T-helper 17 cell (primary cell): Measurements from ENCODE around the gene KRT86. TPM values are rescaled to one million over a fixed set of nuclear protein-coding genes. Genes with fewer than 3 reads are reported as not detected.
"Not testable (repeated sequence)": the region's sequence is repeated elsewhere in the genome, so short reads cannot be mapped to it uniquely, and the experiment has no call there.

Source experiments
- ATAC-seq: fragments of 150-1000 bp; cut with Tn5 transposase; 2 replicates; pipeline ENCODE4 v1.10.0; 2021; ENCODE audit warnings: mild to moderate bottlenecking, moderate library complexity
- DNase-seq, 3 donors: peaks; one replicate each; pipeline versions ENCODE4 v3.0.0 to v3.0.0-alpha.2; 2020 to 2021
- H3K9me3 ChIP-seq: one replicate; pipeline ENCODE4 v1.7.0; 2013; ENCODE audit warnings: low read length, mild to moderate bottlenecking; ENCODE audit not compliant: control insufficient read depth, poor library complexity, severe bottlenecking
- H3K27ac Mint-ChIP-seq: one replicate; pipeline ENCODE4 v1.8.0; 2022; ENCODE audit warnings: mild to moderate bottlenecking, moderate library complexity, mixed read lengths
- H3K27me3 Mint-ChIP-seq: one replicate; pipeline ENCODE4 v1.8.0; 2022; ENCODE audit warnings: mixed read lengths
- H3K36me3 Mint-ChIP-seq: one replicate; pipeline ENCODE4 v1.8.0; 2022; ENCODE audit warnings: low read depth, mixed read lengths
- H3K4me1 Mint-ChIP-seq: one replicate; pipeline ENCODE4 v1.8.0; 2022; ENCODE audit warnings: mild to moderate bottlenecking, mixed read lengths
- H3K4me3 Mint-ChIP-seq: one replicate; pipeline ENCODE4 v1.8.0; 2022; ENCODE audit warnings: mild to moderate bottlenecking, moderate library complexity, mixed read lengths
- total RNA-seq, 4 donors: library from RNA in 2 of 4; stranded (reverse) in 2 of 4; gene quantifications; one replicate each; pipeline ENCODE4 v1.2.3 and lab custom pipeline; 2022 to 2026

KRT86 gene
- total RNA-seq, 2 donors from 2014 or later: 0.21 TPM; not detected in 1

DNA sequence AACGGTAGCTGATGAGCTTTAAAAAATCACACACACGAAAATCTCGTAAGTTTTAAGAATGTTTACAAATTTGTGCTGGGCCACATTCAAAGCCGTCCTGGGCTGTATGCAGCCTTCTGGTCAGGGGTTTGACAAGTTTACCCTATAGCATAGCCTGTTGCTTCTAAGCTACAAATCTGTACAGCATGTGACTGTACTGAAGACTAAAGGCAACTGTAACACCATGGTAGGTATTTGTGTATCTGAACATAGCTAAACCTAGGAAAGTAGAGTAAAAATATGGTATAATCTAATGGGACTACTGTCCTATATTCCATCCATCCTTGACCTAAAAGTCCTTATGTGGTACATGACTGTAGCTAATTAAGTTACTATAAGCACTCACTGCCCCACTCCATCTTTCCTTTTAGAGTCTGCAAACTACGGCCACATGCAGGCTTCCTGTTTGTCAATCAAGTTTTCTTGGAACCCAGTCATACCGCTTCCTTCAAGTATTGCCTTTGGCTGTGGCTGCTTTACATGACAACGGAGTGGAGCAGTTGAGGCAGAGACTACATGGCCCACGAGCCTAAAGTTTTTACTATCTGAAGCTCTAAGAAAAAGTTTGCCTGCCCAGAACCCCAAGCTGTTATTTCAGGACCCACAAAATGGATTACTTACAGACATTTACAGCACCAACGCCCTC is 22.9 kb upstream of the KRT86 start:
- no peak for ATAC-seq
- DNase-seq: no peak
- no peaks in the 10 kb centered on the region for H3K9me3 ChIP-seq
- Mint-ChIP-seq H3K36me3 (peaks cover 3% of the 10 kb centered on the region), H3K27ac (peak overlapping the region; percentile 49), H3K4me3 (peak overlapping the region; percentile 7), H3K27me3 (peaks cover 41% of the 10 kb centered on the region), H3K4me1 (peaks cover 29% of the 10 kb centered on the region)

DNA sequence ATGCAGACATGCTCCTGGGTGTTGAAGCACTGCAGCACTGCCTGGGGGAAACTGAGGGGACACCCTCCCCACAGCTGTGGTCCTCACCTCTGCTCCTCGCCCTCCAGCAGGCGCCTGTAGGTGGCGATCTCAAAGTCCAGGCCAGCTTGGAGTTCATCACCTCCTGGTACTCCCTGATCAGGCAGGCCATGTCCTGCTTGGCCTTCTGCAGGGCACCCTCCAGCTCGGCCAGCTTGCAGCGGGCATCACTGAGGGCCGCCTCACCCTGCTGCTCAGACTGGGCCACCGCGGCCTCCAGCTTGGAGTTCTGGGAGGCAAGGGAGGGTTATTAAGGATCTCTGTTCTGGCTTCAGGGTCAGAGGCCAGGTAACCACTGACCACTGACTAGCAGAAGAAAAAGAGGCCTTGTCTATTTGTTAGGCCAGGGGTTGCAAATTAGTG is 22.2 kb upstream of the KRT86 start:
- H3K4me1 Mint-ChIP-seq: peaks cover 26% of the 10 kb centered on the region
- H3K4me3 Mint-ChIP-seq, H3K36me3 Mint-ChIP-seq, DNase-seq, ATAC-seq, H3K9me3 ChIP-seq: not testable (repeated sequence)
- H3K27me3 Mint-ChIP-seq: peaks cover 46% of the 10 kb centered on the region
- H3K27ac Mint-ChIP-seq: peak overlapping the region; percentile 49

DNA sequence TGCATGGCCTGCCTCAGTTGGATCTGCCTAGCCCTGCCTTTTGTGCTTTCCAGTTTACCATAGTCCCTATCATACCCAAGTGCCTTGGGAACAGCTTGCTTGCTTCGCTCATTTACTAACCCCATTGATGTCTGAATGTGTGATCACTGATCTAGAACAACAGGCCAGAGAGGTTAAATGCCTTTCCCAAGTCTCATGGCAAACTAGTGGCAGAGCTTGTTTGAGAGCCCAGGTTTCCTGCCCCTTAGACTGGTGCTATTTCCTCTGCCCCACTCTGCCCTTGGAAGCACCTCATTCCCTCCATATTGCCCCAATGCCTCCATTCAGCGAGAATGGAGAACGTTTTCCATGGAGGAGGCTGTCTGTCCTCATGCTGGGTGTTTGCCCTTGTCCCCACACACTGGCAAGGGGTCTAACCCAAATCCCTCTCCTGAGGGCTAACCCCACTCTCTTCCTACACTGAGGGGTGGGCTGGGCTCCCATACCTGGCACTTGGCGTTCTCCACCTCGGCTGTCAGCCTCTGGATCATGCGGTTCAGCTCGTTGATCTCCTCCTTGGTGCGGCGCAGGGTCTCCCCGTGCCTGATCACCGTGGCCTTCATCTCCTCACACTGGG is 21.6 kb upstream of the KRT86 start:
- peaks cover 46% of the 10 kb centered on the region for H3K27me3 Mint-ChIP-seq
- no peaks in the 10 kb centered on the region for H3K9me3 ChIP-seq
- DNase-seq (no peak), ATAC-seq (no peak)
- peaks cover 22% of the 10 kb centered on the region for H3K4me1 Mint-ChIP-seq
- no peak overlapping the region for H3K4me3 Mint-ChIP-seq
- H3K36me3 Mint-ChIP-seq: peaks cover 4% of the 10 kb centered on the region
- no peak overlapping the region for H3K27ac Mint-ChIP-seq

DNA sequence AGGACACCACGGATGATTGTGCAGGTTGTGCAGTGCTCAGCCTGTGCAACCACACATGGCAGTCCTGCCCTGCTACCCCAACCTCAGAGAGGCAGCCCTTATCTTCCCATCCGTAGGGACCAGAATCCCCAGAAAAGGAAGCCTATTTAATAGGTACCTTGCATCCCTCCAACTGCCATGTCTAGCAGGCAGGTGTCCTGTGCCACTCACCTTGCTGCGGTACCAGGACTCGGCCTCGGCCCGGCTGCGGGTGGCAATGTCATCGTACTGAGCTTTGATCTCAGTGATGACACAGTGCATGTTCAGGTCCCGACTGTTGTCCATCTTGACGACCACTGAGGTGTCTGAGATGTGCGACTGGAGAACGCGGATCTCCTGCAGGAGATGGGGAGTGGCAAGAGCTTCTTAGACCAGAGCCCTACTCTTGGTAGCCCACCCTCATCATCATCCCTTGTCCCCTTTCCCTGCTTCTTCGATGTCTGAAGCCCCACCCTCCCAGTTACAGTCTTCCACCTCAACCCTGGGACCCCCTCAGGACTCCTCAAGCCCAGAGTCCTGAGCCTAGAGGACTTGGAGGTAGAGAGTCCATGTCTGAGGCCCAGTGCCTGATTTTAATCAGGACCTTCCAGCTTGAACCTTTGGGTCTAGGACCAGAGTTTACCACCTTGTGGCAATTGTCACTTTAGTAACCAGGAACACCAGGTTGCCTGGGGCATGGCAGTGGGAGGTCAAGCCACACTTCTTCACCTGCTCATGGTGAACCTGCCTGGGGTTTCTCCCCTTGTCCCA is 20.9 kb upstream of the KRT86 start:
- peaks cover 22% of the 10 kb centered on the region for H3K4me1 Mint-ChIP-seq
- H3K36me3 Mint-ChIP-seq: peaks cover 4% of the 10 kb centered on the region
- DNase-seq: no peak
- H3K9me3 ChIP-seq: no peaks in the 10 kb centered on the region
- H3K4me3 Mint-ChIP-seq: no peak overlapping the region
- peaks cover 46% of the 10 kb centered on the region for H3K27me3 Mint-ChIP-seq
- H3K27ac Mint-ChIP-seq: no peak overlapping the region
- no peak for ATAC-seq

DNA sequence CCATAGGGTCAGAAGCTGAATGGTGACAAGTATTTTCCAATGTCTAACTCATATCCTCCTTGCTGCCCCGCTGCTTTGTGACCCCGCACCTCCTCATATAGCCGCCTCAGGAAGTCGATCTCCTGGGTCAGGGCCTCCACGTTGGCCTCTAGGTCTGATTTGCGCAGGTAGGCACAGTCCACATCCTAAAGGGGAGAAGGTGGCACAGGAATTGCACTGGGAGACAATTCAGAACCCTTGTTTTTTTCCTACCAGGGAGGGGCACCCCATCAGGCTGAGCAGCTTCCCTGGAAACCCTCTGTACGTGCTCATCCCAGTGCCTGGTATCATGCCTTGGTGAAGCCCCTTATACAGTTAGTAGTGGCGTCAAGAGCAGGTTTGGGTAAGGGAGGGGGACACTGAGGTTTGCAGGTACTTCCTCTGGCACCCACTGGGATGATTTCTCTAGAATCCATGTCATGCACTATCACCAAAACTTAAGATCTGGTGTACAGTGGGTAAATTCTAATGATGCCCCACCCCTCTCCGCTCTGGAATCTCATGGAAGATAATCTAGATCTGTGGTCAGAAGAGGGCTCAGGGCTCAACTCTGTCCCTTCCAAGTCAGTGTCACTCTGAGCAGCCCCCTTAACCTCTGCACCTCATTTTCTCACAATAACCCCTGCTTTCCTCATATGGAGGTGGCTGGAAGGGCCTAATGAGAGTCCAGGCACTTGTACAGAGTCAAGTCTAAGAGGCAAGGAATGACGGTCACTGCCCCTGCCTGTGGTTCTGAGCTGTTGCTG is 20.1 kb upstream of the KRT86 start:
- ATAC-seq: no peak
- DNase-seq: no peak
- peaks cover 23% of the 10 kb centered on the region for H3K4me1 Mint-ChIP-seq
- H3K36me3 Mint-ChIP-seq: peaks cover 4% of the 10 kb centered on the region
- no peaks in the 10 kb centered on the region for H3K9me3 ChIP-seq
- H3K4me3 Mint-ChIP-seq: no peak overlapping the region
- no peak overlapping the region for H3K27ac Mint-ChIP-seq
- H3K27me3 Mint-ChIP-seq: peaks cover 52% of the 10 kb centered on the region

DNA sequence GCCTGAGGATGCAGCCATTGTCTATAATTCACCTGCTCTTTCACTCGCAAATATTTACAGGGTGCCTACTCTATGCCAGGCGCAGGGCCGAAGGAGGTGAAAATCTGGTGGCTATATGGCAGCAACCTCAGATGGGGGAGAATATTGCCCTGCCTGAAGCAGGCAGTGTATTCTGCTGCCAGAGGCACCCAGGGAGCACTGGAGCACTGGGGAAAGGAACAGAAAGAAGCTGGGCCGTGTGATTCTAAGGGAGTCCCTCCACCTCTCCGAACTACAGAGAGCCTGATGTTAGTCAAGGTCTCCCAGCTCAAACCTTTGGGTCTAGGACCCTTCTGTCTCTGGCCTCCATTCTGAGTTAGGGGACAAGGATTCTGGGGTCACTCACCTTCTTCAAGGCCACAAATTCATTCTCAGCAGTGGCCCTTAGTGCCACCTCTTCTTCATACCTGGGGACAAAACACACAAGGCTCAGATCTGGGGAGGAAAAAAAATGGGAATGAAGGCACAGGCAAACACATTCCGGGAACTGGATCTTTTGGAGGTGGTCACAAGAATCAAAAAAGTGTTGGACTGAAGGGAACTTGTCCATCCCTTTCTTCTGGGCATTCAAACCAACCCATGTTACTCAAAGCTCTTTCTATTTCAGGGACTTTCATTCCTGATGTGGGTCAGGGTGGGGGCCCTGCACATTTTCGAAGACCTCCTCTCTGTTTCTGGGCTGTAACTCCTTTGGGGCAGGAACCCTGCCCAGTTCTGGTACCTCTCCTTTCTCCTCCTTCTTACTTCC is 19.3 kb upstream of the KRT86 start:
- Mint-ChIP-seq H3K4me1 (peaks cover 18% of the 10 kb centered on the region), H3K27ac (peak overlapping the region; percentile 10), H3K27me3 (peaks cover 52% of the 10 kb centered on the region), H3K4me3 (no peak overlapping the region), H3K36me3 (peaks cover 4% of the 10 kb centered on the region)
- ATAC-seq (no peak), DNase-seq (no peak)
- H3K9me3 ChIP-seq: no peaks in the 10 kb centered on the region

DNA sequence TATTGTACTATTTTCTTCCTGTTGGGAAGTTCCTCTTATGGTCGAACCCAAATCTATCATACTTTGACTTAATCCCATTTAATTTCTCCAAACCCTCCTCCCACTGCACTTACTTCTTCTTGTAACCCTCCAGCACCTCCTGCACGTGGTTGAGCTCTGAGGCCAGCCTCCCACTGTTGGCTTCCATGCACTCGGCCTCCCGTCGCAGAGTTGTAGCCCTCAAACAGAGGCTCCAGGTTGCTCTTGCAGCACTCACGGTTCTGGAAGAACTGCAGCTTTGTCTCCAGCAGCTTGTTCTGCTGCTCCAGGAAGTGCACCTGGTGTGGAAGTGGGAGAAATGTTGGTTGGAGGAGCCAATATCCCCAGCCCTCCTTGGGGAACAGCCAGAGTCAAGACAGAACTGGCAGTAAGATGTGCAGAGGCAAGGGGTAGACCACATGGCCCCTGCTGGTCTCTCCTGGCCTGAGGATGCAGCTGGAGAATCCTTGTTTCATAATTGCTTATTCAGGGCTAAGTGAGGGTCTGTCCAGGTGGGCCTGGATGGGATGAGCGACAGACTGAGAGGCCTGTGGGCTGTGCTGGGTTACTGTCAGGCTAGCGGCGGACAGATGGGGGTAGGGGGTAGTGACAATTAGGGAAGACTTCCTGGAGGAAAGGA is 18.4 kb upstream of the KRT86 start:
- no peak overlapping the region for H3K27ac Mint-ChIP-seq
- H3K36me3 Mint-ChIP-seq: peaks cover 4% of the 10 kb centered on the region
- H3K4me3 Mint-ChIP-seq: no peak overlapping the region
- peaks cover 60% of the 10 kb centered on the region for H3K27me3 Mint-ChIP-seq
- H3K4me1 Mint-ChIP-seq: peaks cover 21% of the 10 kb centered on the region
- DNase-seq (no peak), ATAC-seq (no peak)
- no peaks in the 10 kb centered on the region for H3K9me3 ChIP-seq

DNA sequence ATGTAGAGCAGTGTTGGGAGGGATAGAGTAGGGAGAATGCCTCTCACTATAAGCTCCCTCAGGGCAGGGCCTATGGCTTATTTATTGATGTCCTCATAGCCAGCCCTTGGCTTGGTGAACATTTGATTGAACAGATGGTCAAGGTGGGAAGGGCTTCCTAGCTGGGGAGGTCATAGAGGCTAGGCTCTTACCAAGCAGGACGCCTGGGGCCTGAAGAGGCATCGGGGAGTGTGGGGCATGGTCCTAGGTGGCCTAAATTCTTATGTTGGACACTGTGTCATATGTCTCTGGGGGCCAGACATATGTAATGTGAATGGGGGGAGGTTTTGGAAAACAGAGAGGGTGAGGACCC is 17.9 kb upstream of the KRT86 start:
- H3K9me3 ChIP-seq: no peaks in the 10 kb centered on the region
- Mint-ChIP-seq H3K4me1 (peaks cover 16% of the 10 kb centered on the region), H3K36me3 (peaks cover 4% of the 10 kb centered on the region), H3K27ac (no peak overlapping the region), H3K27me3 (peaks cover 65% of the 10 kb centered on the region), H3K4me3 (no peak overlapping the region)
- ATAC-seq (no peak), DNase-seq (no peak)

DNA sequence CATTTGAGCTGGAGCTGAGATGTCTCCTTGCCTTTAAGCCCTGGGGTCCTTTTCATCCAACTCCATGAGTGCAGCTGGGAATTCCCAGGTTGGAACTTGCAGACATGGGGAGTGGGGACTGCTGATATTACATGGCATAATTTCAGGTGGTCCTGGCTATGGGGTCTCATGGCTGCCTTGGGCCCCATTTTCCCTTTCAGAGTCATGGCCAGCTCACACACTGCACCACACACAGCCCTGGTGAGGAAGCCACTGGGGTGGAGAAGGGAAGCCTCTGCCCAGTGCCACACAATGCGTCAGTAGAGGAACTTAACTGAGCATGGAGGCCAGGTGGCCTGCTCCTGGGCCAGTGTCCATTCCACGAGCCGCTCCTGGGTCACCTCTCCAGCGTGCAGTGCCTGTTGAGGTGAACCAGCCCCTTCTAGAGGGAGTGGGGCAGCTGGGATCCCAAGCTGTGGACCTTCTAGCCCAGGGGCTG is 17.3 kb upstream of the KRT86 start:
- Mint-ChIP-seq H3K4me1 (peaks cover 13% of the 10 kb centered on the region), H3K27me3 (peaks cover 70% of the 10 kb centered on the region), H3K36me3 (peaks cover 4% of the 10 kb centered on the region), H3K27ac (no peak overlapping the region), H3K4me3 (no peak overlapping the region)
- ATAC-seq: no peak
- no peak for DNase-seq
- H3K9me3 ChIP-seq: no peaks in the 10 kb centered on the region

DNA sequence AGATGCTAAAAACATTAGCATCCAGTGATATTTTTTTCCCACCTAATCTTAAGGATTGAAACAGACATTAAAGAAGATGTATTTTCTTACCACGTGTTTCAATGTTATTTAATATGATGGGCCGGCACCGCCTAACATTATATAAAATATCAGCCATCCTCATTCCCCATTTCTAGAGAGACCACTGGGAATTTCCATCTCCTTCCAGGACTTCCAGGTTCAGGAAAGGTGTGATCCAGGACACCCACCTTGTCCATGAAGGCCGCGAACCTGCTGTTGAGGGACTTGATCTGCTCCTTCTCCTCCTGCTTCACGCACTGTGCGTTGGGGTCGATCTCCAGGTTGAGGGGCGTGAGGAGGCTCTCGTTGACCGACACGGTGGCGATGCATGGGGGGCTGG is 16.5 kb upstream of the KRT86 start:
- H3K9me3 ChIP-seq, H3K36me3 Mint-ChIP-seq, H3K27ac Mint-ChIP-seq, DNase-seq, ATAC-seq, H3K4me3 Mint-ChIP-seq: not testable (repeated sequence)
- Mint-ChIP-seq H3K27me3 (peaks cover 78% of the 10 kb centered on the region), H3K4me1 (peaks cover 10% of the 10 kb centered on the region)

DNA sequence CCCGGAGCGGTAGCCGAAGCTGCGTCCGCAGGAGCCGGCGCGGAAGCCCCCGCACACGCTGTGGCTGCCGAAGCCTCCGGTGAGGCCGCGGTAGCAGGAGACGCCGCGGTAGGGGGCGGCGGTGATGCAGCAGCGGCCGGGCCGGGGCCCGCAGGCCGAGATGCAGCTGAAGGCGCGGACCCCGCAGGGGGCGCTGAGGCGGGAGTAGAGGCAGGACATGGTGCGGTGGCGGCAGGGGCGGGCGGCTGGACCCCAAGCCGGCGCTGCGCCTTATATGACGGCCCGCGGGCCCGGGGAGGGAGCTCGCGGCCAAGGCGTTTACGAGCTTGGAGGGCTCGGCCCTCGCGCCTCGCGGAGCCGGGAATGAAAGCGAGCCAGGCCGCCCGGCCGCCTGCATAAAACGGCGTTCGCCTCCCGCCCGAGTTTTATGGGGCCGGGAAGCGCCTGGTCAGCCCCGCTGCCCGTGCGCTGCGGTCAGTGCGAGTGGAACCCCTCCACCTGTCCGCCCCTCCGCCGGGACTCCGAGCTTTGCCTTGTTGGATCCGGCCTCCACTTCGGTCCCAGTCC is 16.0 kb upstream of the KRT86 start:
- Mint-ChIP-seq H3K36me3 (peaks cover 4% of the 10 kb centered on the region), H3K4me1 (peaks cover 10% of the 10 kb centered on the region), H3K27ac (no peak overlapping the region), H3K27me3 (peaks cover 82% of the 10 kb centered on the region), H3K4me3 (peak overlapping the region; percentile 61)
- H3K9me3 ChIP-seq: no peaks in the 10 kb centered on the region
- ATAC-seq (no peak), DNase-seq (no peak)
